22Rv1 (cell line): ENCODE data around the gene SDHB.

Experiments
- H3K27ac ChIP-seq: fragments of 450-650 bp; 2 replicates; pipeline ENCODE4 v1.5.1; 2017
- CTCF ChIP-seq: fragments of 450-650 bp; IDR thresholded peaks from 2 replicates; pipeline ENCODE4 v1.5.1; 2017; ENCODE audit warnings: mild to moderate bottlenecking
- ZFX ChIP-seq: fragments of 450-650 bp; IDR thresholded peaks from 2 replicates; pipeline ENCODE4 v1.6.1; 2017; ENCODE audit warnings: antibody characterized with exemption, borderline replicate concordance

The SDHB gene

GRCh38 chr1:16998589-16998988, 55.2 kb downstream of the SDHB start:
- no peak overlapping the region for H3K27ac ChIP-seq
- no peak for TF ChIP-seq ZFX
- no peak for TF ChIP-seq CTCF

GRCh38 chr1:16996845-16997244, 57.0 kb downstream of the SDHB start:
- no peak overlapping the region for H3K27ac ChIP-seq
- TF ChIP-seq ZFX (no peak), CTCF (no peak)

- TF ChIP-seq ZFX (no peak), CTCF (no peak)
- H3K27ac ChIP-seq, result no peak overlapping the region
These were observed 60.3 kb downstream of the SDHB start for GRCh38 chr1:16993521-16994038.

GRCh38 chr1:16992675-16993074, 61.2 kb downstream of the SDHB start:
- H3K27ac ChIP-seq, result no peak overlapping the region
- TF ChIP-seq CTCF (no peak), ZFX (no peak)

GRCh38 chr1:16992102-16992501, 61.7 kb downstream of the SDHB start:
- no peak for TF ChIP-seq CTCF
- TF ChIP-seq ZFX, result no peak
- H3K27ac ChIP-seq, result no peak overlapping the region

GRCh38 chr1:16991571-16991970, 62.3 kb downstream of the SDHB start:
- no peak overlapping the region for H3K27ac ChIP-seq
- TF ChIP-seq CTCF (no peak), ZFX (no peak)

GRCh38 chr1:16989676-16990391, 64.0 kb downstream of the SDHB start:
- no peak overlapping the region for H3K27ac ChIP-seq
- TF ChIP-seq ZFX, result no peak
- TF ChIP-seq CTCF, result no peak
